IMR-90 (cell line): Measurements from ENCODE around the gene KRT78. TPM values are rescaled to one million over a fixed set of nuclear protein-coding genes. Genes with fewer than 3 reads are reported as not detected.

Source experiments
- ATAC-seq: fragments of 200-7000 bp; cut with Tn5 transposase; 2 replicates; pipeline ENCODE4 v1.9.1; 2020; ENCODE audit warnings: low read depth, mild to moderate bottlenecking, moderate library complexity
- BruUV-seq: library from RNA; stranded (reverse); fragments of 400-500 nt; replicated peaks from 2 replicates; lab custom pipeline; 2021; lab: Mats Ljungman, UMichigan
- CTCF ChIA-PET: fragments of 300-600 bp; formaldehyde crosslinking; extraction: SDS; loops from one replicate; lab custom pipeline; 2021; ENCODE audit warnings: antibody characterized with exemption; lab: Yijun Ruan, JAX
- POLR2A ChIA-PET: fragments of 300-600 bp; sonication (Branson Sonifier 250); formaldehyde crosslinking; loops from one replicate; lab custom pipeline; 2022; ENCODE audit warnings: antibody characterized with exemption; ENCODE audit not compliant: unreplicated experiment; lab: Charles Lee
- DNase-seq: peaks from one replicate; pipeline ENCODE4 v3.0.0; 2013
- H2AFZ ChIP-seq: replicated peaks from 2 replicates; pipeline ENCODE3; 2013; ENCODE audit warnings: low read length, mild to moderate bottlenecking; ENCODE audit not compliant: poor library complexity
- H2AK5ac ChIP-seq: 2 replicates; pipeline ENCODE4 v1.6.1; 2013; ENCODE audit warnings: low read depth, low read length, inconsistent platforms
- H2AK9ac ChIP-seq: replicated peaks from 2 replicates; pipeline ENCODE3; 2013; ENCODE audit warnings: mild to moderate bottlenecking, low read depth, low read length, moderate library complexity; ENCODE audit not compliant: poor library complexity
- H2BK120ac ChIP-seq: 2 replicates; pipeline ENCODE4 v1.6.1; 2013; ENCODE audit warnings: low read depth, low read length, inconsistent platforms
- H2BK15ac ChIP-seq: 3 replicates; pipeline ENCODE4 v1.6.1; 2013; ENCODE audit warnings: low read depth, low read length, inconsistent platforms
- H2BK20ac ChIP-seq: 2 replicates; pipeline ENCODE4 v1.6.1; 2013; ENCODE audit warnings: low read depth, mild to moderate bottlenecking, inconsistent platforms, low read length, moderate library complexity
- H2BK5ac ChIP-seq: 2 replicates; pipeline ENCODE4 v1.6.1; 2013; ENCODE audit warnings: mild to moderate bottlenecking, low read depth, low read length, inconsistent platforms; ENCODE audit not compliant: poor library complexity, severe bottlenecking
- H3K14ac ChIP-seq: replicated peaks from 2 replicates; pipeline ENCODE4 v1.6.1; 2013; ENCODE audit warnings: low read depth, low read length, inconsistent platforms
- H3K18ac ChIP-seq: 2 replicates; pipeline ENCODE4 v1.6.1; 2013; ENCODE audit warnings: low read depth, low read length, control low read depth
- H3K23ac ChIP-seq: 2 replicates; pipeline ENCODE4 v1.6.1; 2013; ENCODE audit warnings: low read depth, low read length, inconsistent platforms
- H3K27ac ChIP-seq: 2 replicates; pipeline ENCODE4 v1.5.1; 2013; ENCODE audit warnings: mild to moderate bottlenecking, control low read depth, low read length; ENCODE audit not compliant: insufficient read depth
- H3K27me3 ChIP-seq: 2 replicates; pipeline ENCODE4 v1.6.1; 2013; ENCODE audit warnings: low read length; ENCODE audit not compliant: control insufficient read depth, insufficient read depth
- H3K36me3 ChIP-seq: 2 replicates; pipeline ENCODE4 v1.6.1; 2013; ENCODE audit warnings: low read length, mixed read lengths; ENCODE audit not compliant: control insufficient read depth, insufficient read depth
- H3K4ac ChIP-seq: 2 replicates; pipeline ENCODE4 v1.6.1; 2013; ENCODE audit warnings: low read depth, low read length, inconsistent platforms
- H3K4me1 ChIP-seq: 2 replicates; pipeline ENCODE4 v1.6.1; 2013; ENCODE audit warnings: low read length, mixed read lengths; ENCODE audit not compliant: control insufficient read depth, insufficient read depth
- H3K4me2 ChIP-seq: 2 replicates; pipeline ENCODE4 v1.6.1; 2013; ENCODE audit warnings: low read depth, mild to moderate bottlenecking, control low read depth, low read length, moderate library complexity
- H3K4me3 ChIP-seq: 2 replicates; pipeline ENCODE4 v1.5.1; 2013; ENCODE audit warnings: low read depth, mild to moderate bottlenecking, control low read depth, low read length, moderate library complexity; ENCODE audit not compliant: insufficient read depth
- H3K56ac ChIP-seq: 2 replicates; pipeline ENCODE4 v1.6.1; 2013; ENCODE audit warnings: low read length, inconsistent platforms; ENCODE audit not compliant: insufficient read depth; ENCODE audit errors: extremely low read depth
- H3K79me1 ChIP-seq, 2 experiments: 2 replicates each; pipeline ENCODE4 v1.6.1; 2013; ENCODE audit warnings: low read length in 2 of 2, inconsistent platforms in 1 of 2, low read depth in 1 of 2
- H3K9ac ChIP-seq: 2 replicates; pipeline ENCODE4 v1.6.1; 2013; ENCODE audit warnings: low read depth, low read length, control low read depth
- H3K9me1 ChIP-seq: 2 replicates; pipeline ENCODE4 v1.6.1; 2013; ENCODE audit warnings: low read length, inconsistent platforms; ENCODE audit not compliant: insufficient read depth
- H3K9me3 ChIP-seq: 2 replicates; pipeline ENCODE4 v1.6.1; 2013; ENCODE audit warnings: low read length; ENCODE audit not compliant: control insufficient read depth, insufficient read depth
- H4K20me1 ChIP-seq: 2 replicates; pipeline ENCODE4 v1.6.1; 2013; ENCODE audit warnings: low read length, inconsistent platforms; ENCODE audit not compliant: insufficient read depth
- H4K5ac ChIP-seq: 2 replicates; pipeline ENCODE4 v1.6.1; 2013; ENCODE audit warnings: mild to moderate bottlenecking, low read depth, low read length, control low read depth
- H4K8ac ChIP-seq, 2 experiments: 2 replicates each; pipeline ENCODE4 v1.6.1; 2013; ENCODE audit warnings: low read depth in 2 of 2, low read length in 2 of 2, control low read depth in 1 of 2, inconsistent platforms in 1 of 2
- H4K91ac ChIP-seq: 2 replicates; pipeline ENCODE4 v1.6.1; 2013; ENCODE audit warnings: low read depth, low read length, inconsistent platforms; ENCODE audit not compliant: insufficient read depth
- FOS ChIP-seq: fragments of 150-350 bp; IDR thresholded peaks from 2 replicates; pipeline ENCODE4 v1.6.1; 2016; ENCODE audit warnings: low read depth, low read length
- RAD21 ChIP-seq: IDR thresholded peaks from 2 replicates; pipeline ENCODE4 v1.6.1; 2012; ENCODE audit warnings: low read length, improper control_type of control experiment
- USF2 ChIP-seq: fragments of 150-350 bp; IDR thresholded peaks from 2 replicates; pipeline ENCODE4 v1.6.1; 2017; ENCODE audit warnings: mild to moderate bottlenecking, antibody characterized with exemption, low read length, low read depth
- WGBS, 2 experiments: methylation state at CpG; one replicate each; pipeline versions ENCODE4 v1.1.5 to v1.1.7; 2013; ENCODE audit warnings: missing lambda C conversion rate in 2 of 2; ENCODE audit not compliant: insufficient read length in 1 of 2; ENCODE audit errors: extremely low coverage in 2 of 2; 5-methylcytosine and 5-hydroxymethylcytosine counted together
- dilution Hi-C: fragments of 300-500 bp; cut with HindIII; formaldehyde crosslinking; loops from one replicate; pipeline ENCODE4 v1.14.3; 2018; ENCODE audit warnings: low sequenced_read_pairs; ENCODE audit not compliant: unreplicated experiment
- in situ Hi-C: fragments of 300-500 bp; cut with MboI; formaldehyde crosslinking; loops from 3 replicates; pipeline ENCODE4 v1.14.3; 2019; ENCODE audit warnings: low sequenced_read_pairs, inconsistent platforms, mixed read lengths
- intact Hi-C: fragments of 100-400 bp; cut with micrococcal nuclease; formaldehyde crosslinking; loops from 2 replicates; pipeline ENCODE4 v1.10.0; 2022
- polyA plus RNA-seq, 3 experiments: library from polyadenylated mRNA; depleted of rRNA; stranded (reverse); fragments of >200 nt; gene quantifications; 2 replicates each; pipeline ENCODE4 v1.2.3, GENCODE V29; 2012; ENCODE audit warnings: low replicate concordance in 1 of 3
- total RNA-seq: library from RNA; depleted of rRNA; stranded (reverse); fragments of >200 nt; gene quantifications from 2 replicates; pipeline ENCODE4 v1.2.3, GENCODE V29; 2012
- TF ChIP-seq, protein P1 (sequence below): conservative IDR thresholded peaks from 2 replicates; pipeline ENCODE4 v1.5.1; 2012; ENCODE audit warnings: mild to moderate bottlenecking, low read depth, low read length, improper control_type of control experiment

Gene KRT78
- total and polyA plus RNA-seq, 2 of the 4 experiments (the other 2 are of a cell fraction): not detected

DNA sequence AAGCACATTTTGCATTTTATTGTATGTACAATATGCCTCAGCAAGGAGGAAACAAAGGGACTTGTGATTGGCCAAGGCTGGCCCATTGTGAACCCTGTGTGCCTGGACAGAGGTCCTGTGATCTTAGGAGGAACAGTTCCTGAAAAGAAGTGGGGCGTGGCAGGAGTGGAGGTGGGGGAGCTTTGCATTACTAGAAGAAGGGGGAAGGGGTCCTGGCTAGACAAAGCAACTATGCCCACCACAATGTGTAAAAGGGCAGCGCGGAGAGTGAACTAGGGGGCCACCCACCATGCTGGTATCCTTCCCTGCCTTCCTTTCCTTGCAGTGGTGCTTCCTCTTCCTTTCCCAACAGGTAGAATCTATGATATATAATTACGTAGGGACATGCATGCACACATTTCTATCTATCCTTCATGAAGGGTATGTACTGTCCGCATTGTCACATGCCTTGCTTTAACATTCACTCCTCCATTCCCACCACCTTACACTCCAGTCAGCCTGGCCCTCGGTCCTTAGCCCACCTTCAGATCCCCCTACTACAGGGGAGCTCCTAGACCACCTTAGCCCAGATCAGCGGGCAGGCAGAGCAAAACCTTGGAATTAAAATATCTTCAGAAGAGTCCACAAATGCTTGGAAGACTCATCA, 43.5 kb upstream of the KRT78 start:
- Histone ChIP-seq H3K27me3 (peaks cover 1% of the 10 kb centered on the region; the same call in 1 of the 2 replicates), H3K36me3 (no peaks in the 10 kb centered on the region), H2BK120ac (no peak overlapping the region), H2AFZ (no peak overlapping the region), H2BK15ac (no peak overlapping the region), H2AK9ac (no peak overlapping the region), H3K4me3 (no peak overlapping the region), H4K91ac (no peak overlapping the region), H2BK20ac (no peak overlapping the region), H2AK5ac (no peak overlapping the region), H3K56ac (no peak overlapping the region), H3K79me1 (no peaks in the 10 kb centered on the region), H4K5ac (no peak overlapping the region), H4K8ac (no peak overlapping the region), H3K9ac (no peak overlapping the region), H3K4ac (no peak overlapping the region), H3K4me1 (no peaks in the 10 kb centered on the region), H3K27ac (no peak overlapping the region), H3K14ac (no peak overlapping the region), H2BK5ac (no peak overlapping the region), H3K9me3 (0 out of 2 replicates have a peak, but pooled peaks cover 1% of the 10 kb centered on the region), H3K9me1 (no peaks in the 10 kb centered on the region), H3K18ac (no peak overlapping the region), H4K20me1 (no peaks in the 10 kb centered on the region), H3K23ac (no peak overlapping the region), H3K4me2 (no peak overlapping the region)
- no peak for TF ChIP-seq FOS
- TF ChIP-seq, protein P1, sequence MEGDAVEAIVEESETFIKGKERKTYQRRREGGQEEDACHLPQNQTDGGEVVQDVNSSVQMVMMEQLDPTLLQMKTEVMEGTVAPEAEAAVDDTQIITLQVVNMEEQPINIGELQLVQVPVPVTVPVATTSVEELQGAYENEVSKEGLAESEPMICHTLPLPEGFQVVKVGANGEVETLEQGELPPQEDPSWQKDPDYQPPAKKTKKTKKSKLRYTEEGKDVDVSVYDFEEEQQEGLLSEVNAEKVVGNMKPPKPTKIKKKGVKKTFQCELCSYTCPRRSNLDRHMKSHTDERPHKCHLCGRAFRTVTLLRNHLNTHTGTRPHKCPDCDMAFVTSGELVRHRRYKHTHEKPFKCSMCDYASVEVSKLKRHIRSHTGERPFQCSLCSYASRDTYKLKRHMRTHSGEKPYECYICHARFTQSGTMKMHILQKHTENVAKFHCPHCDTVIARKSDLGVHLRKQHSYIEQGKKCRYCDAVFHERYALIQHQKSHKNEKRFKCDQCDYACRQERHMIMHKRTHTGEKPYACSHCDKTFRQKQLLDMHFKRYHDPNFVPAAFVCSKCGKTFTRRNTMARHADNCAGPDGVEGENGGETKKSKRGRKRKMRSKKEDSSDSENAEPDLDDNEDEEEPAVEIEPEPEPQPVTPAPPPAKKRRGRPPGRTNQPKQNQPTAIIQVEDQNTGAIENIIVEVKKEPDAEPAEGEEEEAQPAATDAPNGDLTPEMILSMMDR: no peak
- no peak for TF ChIP-seq RAD21
- no peak for TF ChIP-seq USF2
- no peak for ATAC-seq
- CTCF ChIA-PET: interaction anchor here (0.7 kb wide), 1 partner anchor 89 kb away, joined by 3 read pairs; no protein-coding TSS in a partner anchor
- no peak for DNase-seq
- BruUV-seq: no TSS peak
- intact Hi-C loops: no loop called here
- POLR2A ChIA-PET: no interaction called here
- WGBS, 2 experiments: 100% methylated on average over 1 of the region's 7 CpGs; no CpG with 5 or more reads in 1 of the 2 experiments
- dilution Hi-C loops: loop anchor here (25.0 kb wide), 1 partner anchor 95 kb away; no protein-coding TSS in a partner anchor
- in situ Hi-C loops: no loop called here
